GM12874 (cell line): ENCODE results near the gene TMEM255B.

ENCODE experiments used
- CTCF ChIP-seq: IDR thresholded peaks from 2 replicates; pipeline ENCODE4 v1.5.1; 2011; ENCODE audit warnings: low read depth, mild to moderate bottlenecking, control low read depth, low read length, moderate library complexity; ENCODE audit not compliant: insufficient read depth

TMEM255B gene

GRCh38 chr13:113857531-113858195 is 98.6 kb downstream of the TMEM255B start:
- TF ChIP-seq CTCF = no peak

GRCh38 chr13:113859311-113860050 is 100.5 kb downstream of the TMEM255B start:
- no peak for TF ChIP-seq CTCF

GRCh38 chr13:113860051-113860664 is 101.1 kb downstream of the TMEM255B start:
- no peak for TF ChIP-seq CTCF

GRCh38 chr13:113860665-113861432 is 101.8 kb downstream of the TMEM255B start:
- no peak for TF ChIP-seq CTCF

GRCh38 chr13:113861433-113862030 is 102.5 kb downstream of the TMEM255B start:
- no peak for TF ChIP-seq CTCF

GRCh38 chr13:113862191-113862930 is 103.3 kb downstream of the TMEM255B start:
- no peak for TF ChIP-seq CTCF
